Vagina (tissue), 2 donors: ENCODE measurements around the gene CCSER1.

Experiments used
- CTCF ChIP-seq, 3 experiments: fragments of 450-650 bp in 2 of 3; fragments of 200-600 bp in 1 of 3; sonication (generic) in 1 of 3; IDR thresholded peaks; one replicate each; pipeline ENCODE4 v1.5.1; 2017 to 2019; ENCODE audit warnings: antibody characterized with exemption in 3 of 3, mild to moderate bottlenecking in 2 of 3, moderate library complexity in 2 of 3
- POLR2A ChIP-seq, 2 donors: fragments of 450-650 bp; IDR thresholded peaks; one replicate each; pipeline ENCODE4 v1.6.1; 2017; ENCODE audit warnings: antibody characterized with exemption in 2 of 2, mild to moderate bottlenecking in 2 of 2, moderate library complexity in 2 of 2

- no peak for TF ChIP-seq POLR2A (IDR thresholded peaks at IDR 0.05)
- TF ChIP-seq CTCF (IDR thresholded peaks at IDR 0.05): no peak
These were observed 606.0 kb downstream of the CCSER1 start for GRCh38 chr4:90733211-90733610.
